Fibroblast of gingiva (primary cell): ENCODE results near the gene MAL.
A peak's percentile ranks its signal among the peaks of the same experiment; 100 is the strongest.
"Not testable (repeated sequence)": the region's sequence is repeated elsewhere in the genome, so short reads cannot be mapped to it uniquely, and the experiment has no call there.

Source experiments
- DNase-seq: peaks from one replicate; pipeline ENCODE4 v3.0.0-alpha.2; 2011; ENCODE audit warnings: low read depth

The MAL gene

DNA sequence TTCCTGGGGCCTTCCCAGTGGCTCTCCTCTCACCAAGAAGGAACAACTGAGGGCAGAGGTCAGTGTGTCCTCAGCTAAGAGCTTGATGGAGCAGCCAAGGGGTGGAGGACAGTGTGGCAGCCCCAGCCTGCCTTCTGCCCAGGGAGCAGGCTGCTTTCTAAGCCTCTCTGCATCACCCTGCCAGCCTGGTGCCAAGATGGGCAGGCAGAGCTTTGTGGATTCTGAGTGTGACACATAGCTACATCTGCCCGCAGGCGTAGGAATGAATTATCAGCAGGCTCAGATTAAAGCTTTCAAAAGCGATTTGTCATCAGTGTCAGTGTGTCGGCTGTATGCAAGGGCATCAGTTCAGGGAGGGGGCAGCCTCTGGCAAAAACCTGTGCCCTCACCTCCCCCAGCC, 8.7 kb downstream of the MAL start:
- DNase-seq, result no peak

DNA sequence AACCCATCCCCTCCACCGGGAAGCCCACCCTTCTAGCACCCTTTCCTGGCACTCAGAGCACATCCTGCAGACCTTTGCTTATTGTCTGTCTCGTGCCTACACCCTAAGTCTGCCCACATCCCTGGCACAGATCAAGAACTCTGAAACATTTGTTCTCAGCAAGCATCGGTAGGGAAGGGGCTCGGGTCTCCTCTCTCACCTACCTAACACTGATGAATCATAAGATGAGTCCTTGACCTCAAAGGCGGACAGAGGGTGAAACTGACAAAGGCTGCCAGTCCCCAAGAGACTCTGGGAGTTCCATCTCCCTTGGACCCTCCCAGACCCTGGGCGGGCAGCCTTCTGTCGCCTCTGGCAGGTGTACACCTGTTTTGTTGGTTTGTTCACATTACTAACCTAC, 9.3 kb downstream of the MAL start:
- DNase-seq, result no peak

DNA sequence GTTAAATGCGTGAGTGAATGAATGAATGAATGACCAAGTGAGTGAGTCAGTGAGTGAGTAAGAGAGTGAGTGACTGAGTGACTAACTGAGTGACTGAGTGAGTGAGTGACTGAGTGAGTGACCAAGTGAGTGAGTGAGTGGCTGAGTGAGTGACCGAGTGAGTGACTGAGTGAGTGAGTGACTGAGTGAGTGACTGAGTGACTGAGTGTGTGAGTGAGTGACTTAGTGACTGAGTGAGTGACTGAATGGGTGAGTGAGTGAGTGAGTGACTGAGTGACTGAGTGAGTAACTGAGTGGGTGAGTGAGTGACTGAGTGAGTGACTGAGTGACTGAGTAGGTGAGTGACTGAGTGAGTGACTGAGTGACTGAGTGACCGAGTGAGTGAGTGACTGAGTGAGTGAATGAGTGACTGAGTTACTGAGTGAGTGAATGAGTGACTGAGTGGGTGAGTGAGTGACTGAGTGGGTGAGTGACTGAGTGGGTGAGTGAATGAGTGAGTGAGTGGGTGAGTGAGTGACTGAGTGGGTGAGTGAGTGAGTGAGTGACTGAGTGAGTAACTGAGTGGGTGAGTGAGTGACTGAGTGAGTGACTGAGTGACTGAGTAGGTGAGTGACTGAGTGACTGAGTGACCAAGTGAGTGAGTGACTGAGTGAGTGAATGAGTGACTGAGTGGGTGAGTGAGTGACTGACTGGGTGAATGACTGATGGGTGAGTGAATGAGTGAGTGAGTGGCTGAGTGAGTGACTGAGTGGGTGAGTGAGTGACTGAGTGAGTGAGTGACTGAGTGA, 11.3 kb downstream of the MAL start:
- DNase-seq, result no peak

DNA sequence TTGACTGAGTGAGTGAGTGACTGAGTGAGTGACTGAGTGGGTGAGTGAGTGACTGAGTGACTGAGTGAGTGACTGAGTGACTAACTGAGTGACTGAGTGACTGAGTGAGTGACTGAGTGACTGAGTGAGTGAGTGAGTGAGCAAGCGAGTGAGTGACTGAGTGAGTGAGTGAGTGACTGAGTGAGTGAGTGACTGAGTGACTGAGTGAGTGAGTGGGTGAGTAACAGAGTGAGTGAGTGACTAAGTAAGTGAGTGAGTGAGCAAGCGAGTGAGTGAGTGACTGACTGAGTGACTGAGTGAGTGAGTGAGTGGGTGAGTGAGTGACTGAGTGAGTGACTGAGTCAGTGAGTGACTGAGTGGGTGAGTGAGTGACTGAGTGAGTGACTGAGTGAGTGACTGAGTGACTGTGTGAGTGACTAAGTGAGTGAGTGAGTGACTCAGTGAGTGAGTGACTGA, 11.9 kb downstream of the MAL start:
- DNase-seq, result no peak

DNA sequence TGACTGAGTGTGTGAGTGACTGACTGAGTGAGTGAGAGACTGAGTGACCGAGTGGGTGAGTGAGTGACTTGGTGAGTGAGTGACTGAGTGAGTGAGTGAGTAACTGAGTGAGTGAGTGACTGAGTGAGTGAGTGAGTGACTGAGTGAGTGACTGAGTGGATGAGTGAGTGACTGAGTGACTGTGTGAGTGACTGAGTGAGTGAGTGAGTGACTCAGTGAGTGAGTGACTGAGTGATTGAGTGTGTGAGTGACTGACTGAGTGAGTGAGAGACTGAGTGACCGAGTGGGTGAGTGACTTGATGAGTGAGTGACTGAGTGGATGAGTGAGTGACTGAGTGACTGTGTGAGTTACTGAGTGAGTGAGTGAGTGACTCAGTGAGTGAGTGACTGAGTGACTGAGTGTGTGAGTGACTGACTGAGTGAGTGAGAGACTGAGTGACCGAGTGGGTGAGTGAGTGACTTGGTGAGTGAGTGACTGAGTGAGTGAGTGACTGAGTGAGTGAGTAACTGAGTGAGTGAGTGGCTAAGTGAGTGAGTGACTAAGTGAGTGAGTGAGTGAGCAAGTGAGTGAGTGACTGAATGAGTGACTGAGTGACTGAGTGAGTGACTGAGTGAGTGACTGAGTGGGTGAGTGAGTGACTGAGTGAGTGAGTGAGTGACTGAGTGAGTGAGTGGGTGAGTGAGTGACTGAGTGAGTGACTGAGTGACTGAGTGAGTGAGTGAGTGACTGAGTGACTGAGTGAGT, 12.5 kb downstream of the MAL start:
- DNase-seq, result not testable (repeated sequence)

DNA sequence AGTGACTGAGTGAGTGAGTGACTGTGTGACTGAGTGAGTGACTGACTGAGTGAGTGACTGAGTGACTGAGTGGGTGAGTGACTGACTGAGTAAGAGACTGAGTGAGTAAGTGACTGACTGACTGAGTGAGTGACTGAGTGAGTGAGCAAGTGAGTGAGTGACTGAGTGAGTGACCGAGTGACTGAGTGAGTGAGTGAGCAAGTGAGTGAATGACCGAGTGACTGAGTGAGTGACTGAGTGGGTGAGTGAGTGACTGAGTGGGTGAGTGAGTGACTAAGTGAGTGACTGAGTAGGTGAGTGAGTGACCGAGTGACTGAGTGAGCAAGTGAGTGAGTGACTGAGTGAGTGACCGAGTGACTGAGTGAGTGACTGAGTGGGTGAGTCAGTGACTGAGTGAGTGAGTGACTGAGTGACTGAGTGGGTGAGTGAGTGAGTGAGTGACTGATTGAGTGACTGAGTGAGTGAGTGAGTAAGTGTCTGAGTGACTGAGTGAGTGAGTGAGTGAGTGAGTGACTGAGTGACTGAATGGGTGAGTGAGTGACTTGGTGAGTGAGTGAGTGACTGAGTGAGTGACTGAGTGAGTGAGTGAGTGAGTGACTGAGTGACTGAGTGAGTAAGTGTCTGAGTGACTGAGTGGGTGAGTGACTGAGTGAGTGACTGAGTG, 13.3 kb downstream of the MAL start:
- DNase-seq, result no peak

DNA sequence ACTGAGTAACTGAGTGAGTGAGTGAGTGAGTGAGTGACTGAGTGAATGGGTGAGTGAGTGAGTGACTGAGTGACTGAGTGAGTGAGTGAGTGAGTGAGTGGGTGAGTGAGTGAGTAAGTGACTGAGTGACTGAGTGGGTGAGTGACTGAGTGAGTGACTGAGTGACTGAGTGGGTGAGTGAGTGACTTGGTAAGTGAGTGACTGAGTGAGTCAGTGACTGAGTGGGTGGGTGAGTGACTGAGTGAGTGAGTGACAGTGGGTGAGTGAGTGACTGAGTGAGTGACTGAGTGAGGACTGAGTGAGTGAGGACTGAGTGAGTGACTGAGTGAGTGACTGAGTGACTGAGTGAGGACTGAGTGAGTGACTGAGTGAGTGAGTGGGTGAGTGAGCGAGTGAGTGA, 13.9 kb downstream of the MAL start:
- DNase-seq, result no peak

DNA sequence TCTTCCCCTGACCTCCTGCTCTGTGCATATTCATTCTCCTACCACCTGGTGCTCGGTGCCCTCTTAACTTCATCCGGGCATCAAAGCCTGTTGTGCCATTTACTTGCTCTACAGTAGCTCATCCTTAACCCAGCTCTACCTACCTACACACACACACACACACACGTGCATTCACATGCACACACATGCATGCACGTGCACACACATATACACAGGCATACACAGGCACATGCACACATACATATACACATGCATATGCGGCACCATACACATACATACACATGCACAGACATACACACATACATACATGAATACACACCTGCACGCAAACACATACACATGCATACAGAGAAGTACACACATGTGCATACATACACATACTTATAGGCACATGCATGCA, 14.5 kb downstream of the MAL start:
- DNase-seq, result no peak

DNA sequence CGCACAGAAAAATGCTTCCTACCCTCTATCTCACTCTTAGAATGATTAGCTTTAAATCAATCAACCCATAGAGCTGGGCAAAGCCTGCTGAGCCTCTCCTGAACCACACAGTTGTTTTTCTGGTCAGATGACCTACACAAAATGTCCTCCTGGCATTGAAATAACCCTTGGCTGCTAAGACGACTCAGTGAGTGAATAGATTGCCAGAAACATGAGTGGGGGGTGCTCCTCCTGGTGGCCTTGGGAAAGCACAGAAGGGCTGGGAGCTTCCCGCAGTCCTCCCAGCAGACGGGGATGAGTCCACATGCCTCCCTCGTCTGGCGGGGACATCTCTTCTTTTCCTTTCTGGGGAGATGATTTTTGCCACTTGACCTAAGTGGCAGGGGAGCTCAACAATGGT, 14.9 kb downstream of the MAL start:
- DNase-seq, result no peak

DNA sequence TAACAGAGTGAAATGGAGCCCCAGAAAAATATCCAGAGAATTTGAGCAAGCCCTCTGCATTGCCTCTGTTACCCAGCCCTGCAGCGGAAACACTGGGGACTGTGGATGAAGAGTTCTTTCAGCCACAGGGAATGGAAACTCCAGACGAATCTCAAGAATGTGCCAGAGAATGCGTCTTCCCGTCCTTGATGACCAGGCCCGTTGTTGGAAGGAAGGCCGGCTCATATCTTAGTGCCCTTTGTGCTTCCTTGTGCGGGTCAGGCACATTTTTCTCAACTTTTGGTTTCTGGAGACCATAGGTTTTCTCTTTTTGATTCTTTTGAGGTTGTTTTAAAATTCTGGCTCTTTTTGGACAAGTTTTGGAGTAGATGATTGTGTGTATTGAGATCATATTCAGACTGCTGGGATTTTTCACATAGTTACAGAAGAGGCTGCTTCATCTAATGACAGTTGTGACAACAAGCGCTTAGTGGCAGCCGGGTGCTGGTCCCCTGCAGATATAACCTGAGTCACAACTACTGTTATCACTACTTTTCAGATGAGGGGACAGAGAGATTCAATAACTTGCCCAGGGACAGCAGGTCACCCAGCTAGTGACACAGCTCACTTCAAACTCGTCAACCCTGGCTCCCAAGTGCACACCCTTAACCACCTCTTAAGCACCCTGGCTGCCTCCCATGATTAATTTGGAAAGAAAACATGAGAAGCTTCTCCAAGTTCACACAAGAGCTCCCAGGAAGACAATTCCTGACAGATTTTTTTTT, 15.7 kb downstream of the MAL start:
- DNase-seq, result no peak

DNA sequence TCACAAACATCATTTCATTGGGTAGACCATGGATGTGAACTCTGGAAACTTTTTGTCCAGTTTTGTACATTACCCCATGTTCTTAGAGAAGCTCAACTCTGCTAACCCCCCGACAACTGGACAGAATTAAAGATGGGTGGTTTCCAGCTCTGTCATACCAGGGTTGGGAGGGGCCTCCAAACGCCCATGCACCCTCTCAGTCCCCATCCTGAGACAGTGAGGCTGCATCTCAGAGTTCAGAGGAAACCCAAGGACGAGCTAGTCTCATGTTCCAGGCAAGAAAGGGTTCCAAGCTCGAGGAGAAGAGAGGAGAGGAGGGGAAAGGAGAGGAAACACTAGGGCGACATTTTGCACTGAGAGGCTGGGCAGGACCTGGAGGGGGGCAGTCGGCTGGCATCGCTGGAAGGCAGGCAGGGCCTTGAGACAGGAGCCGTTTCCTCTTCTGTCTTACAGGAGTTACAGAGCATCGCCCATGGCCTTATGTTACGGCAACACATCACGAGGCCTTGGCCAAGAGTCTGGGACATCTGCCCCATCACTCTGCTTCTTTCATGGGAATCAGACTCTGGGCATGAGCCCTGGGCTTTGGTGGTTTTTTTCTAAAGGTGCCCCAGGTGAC, 16.4 kb downstream of the MAL start:
- no peak for DNase-seq

DNA sequence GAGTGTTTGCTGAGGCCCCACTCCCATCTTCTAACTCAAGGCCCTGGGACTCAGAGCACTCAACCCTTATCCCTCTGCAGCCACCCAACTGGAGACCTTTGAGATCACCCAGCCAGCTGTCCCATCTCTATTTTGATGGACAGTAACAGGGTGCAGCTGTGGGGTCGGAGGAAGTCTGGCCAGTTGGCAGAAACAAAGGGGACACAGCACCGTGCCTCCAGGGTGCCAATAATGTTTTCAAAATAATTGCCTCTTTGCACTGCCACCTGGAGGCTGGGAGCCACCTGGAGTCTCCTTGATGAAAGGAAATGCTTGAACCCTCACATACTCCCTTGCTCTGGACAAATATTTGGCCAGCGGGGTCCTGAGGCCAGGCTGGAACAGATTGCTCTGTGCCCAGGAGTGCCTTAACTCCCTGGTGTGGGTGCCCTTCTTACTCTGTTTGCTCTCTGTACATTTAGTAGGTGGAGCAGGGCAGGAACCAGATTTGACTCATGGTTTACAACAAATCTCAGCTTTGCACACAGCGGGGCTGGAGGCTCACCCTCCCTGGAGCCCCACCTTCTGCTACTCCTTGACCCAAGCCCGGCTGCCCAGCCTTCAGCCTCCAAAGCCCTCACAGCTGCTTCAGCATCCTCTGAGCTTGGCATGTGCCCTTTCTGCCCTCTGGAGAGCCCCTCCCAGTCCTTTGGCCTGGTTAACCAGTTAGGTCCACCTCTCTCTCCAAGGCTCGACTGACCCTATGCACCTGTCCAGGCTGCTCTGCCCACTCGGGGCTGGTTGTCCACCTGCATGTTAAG, 17.2 kb downstream of the MAL start:
- DNase-seq, result no peak

DNA sequence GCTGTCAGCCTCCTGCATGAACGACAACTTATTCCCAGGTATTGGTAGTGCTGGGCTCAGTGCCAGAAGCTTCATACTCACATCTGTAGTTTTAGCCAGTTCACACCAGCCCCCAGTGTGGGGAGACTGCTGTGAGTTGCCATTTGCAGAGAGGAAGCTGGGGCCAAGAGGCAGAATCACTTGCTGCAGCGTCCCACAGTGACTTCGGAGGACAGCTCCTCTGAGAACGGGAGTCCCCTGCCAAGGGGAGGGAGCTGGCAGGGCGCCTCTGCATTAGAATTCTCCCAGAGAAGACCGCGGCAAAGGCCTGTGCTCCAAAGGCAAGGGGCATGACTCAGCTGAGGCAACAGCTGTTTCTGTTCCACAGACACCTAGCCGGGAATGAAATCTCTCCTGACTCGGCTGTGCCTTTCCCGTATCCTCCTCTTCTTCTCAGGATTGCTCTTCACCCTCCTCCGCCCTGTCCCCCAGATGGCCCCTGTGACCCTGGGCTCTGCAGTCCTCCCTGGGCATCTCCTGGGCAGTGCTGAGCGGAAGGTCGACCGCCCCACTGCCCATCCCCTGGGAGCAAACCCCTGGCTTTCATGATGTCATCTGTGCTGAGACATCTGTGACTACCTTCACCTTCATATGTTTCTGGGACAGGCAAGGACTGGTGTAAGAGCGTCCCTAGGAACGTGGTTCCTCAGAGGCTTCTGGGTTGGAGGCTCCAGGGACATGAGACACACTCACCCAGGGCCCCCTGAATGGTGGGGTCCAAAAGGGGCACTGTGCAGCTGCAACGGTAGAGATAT, 18.0 kb downstream of the MAL start:
- peak; percentile 72 for DNase-seq

DNA sequence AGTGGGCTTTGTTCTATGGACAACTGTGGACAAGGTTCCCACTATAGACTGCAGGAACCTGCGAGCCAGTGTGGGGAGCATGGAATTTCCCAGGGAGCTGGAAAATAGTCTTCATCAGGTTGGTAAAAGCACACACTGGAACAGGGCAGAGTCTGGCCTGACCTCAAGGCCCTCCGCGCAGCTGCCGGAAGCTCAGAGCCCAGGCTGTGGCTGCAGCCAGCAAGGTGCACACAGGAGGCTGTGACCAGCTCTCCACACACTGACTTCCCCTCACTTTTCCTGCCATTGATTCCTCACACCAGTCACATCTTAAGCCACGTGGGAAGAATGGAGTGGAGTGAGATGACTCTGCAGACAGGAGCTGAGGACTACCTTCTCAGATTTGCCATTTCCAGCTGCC, 19.1 kb downstream of the MAL start:
- no peak for DNase-seq

DNA sequence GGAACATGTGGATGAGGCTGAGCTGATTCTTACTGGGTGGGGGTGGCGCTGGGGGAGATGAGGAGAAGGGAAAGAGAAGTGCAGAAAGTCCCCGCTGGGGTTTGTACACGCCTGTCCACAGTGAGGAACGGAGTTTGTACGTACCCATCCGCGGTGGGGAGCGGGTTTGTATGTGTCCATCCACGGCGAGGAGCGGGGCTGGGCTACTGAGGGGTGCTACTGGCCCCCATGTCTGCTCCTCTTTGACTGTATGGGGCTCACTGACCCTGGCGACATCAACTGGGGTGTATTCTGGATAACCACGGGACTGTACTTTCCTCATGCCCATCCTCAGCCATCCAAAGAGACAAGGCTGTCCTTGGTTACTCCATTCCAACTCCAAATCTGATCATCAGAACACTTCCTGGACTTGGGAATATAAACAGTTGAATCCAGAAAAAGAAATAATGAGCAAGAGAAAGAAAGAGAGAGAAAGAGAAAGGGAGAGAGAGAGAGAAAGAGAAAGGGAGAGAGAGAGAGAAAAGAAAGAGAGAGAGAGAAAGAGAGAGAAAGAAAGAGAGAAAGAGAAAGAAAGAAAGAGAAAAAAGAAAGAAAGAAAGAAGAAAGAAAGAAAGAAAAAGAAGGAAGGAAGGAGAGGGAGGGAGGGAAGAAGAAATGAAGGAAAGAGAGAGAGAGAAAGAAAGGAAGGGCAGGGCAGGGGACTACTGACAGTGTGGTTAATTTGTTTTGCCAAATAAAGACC, 21.0 kb downstream of the MAL start:
- DNase-seq, result no peak

DNA sequence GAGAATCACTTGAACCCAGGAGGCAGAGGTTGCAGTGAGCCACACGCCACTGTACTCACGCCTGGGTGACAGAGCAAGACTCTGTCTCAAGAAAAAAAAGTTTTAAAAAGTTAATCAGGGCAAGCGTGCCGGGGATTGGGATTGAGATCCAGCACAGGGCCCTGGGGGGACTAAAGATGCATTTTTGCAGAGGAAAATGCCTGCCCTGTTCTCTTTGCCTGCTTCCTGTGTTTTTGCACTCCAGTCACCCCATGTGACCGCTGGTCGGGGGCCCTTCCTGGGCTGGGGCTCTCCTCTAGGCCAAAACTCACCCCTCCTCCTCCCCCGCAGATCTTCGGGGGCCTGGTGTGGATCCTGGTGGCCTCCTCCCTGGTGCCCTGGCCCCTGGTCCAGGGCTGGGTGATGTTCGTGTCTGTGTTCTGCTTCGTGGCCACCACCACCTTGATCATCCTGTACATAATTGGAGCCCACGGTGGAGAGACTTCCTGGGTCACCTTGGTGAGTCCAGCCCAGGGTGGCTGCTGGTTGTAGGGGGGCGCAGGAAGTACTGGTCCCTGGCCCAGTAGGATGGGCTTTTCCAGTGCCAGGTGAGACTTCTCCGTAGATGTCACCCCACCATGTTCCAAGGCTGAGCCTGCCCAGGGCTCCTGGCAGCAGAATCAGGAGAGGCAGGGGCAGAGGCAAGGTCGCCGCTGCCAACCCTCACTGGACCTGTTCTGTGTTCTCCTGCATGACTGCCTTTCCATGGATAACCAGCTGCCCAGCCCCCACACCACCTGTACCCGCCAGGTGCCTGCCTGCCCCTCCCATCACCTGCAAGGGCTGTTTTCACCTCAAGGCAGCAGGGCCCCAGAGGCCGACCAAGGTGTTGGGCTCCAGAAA, 22.4 kb downstream of the MAL start:
- DNase-seq, result no peak

DNA sequence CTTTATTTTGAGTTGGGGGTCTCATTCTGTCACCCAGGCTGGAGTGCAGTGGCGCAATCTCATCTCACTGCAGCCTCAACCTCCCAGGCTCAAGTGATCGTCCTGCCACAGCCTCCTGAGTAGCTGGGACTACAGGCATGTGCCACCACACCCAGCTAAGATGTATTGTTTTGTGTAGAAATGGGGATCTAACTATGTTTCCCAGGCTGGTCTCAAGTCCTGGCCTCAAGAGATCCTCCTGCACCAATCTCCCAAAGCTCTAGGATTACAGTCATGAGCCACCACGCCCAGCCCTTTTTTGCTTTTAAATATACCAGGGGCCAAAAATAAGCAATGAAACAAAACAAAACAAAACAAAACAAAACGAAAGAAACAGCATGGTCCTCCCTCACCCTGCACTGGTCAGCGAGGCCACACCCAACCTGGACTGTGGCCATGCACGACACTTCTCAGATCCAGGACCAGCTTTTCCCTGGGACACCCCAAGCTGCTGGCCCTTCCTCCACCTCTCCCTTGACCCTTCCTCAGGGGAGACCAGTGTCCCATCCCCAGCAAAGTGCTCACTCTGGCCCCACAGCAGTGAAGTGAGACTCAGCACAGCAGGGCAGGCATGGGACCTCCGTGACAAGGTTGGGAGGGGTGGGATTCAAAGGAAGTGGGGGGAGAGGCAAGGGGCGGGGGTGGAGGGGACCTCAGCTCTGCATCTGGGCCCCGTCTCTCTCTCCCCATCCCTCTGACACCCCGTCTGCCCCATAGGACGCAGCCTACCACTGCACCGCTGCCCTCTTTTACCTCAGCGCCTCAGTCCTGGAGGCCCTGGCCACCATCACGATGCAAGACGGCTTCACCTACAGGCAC, 23.5 kb downstream of the MAL start:
- DNase-seq, result no peak

DNA sequence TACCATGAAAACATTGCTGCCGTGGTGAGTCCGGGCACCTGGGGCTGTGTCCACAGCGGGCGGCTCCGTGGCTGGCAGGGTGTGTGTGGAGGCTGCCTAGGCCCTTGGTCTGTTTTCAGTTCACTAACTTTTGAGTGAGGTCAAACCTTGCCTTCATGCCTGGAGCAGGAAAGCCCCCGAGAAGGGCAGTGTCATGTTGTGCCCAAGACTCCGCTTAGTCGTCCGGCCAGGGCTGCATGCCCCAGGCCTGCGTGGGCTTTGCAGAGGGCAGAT, 24.1 kb downstream of the MAL start:
- no peak for DNase-seq
